Hepatocyte (in vitro differentiated cells): ENCODE measurements around the gene SLMAP. TPM values are rescaled to one million over a fixed set of nuclear protein-coding genes. Genes with fewer than 3 reads are reported as not detected.
A peak's percentile ranks its signal among the peaks of the same experiment; 100 is the strongest.

Source experiments
- DNase-seq: peaks from one replicate; pipeline ENCODE4 v3.0.0-alpha.2; 2016; ENCODE audit warnings: low spot score
- H2AFZ ChIP-seq: fragments of 200-600 bp; sonication (generic); 2 replicates; pipeline ENCODE4 v1.6.0; 2016; ENCODE audit warnings: antibody characterized with exemption, mild to moderate bottlenecking
- H3K27ac ChIP-seq: fragments of 200-600 bp; sonication (generic); 2 replicates; pipeline ENCODE4 v1.5.1; 2016; ENCODE audit warnings: mild to moderate bottlenecking
- H3K27me3 ChIP-seq: fragments of 200-600 bp; sonication (generic); 2 replicates; pipeline ENCODE4 v1.6.1; 2016
- H3K36me3 ChIP-seq: fragments of 200-600 bp; sonication (generic); replicated peaks from 2 replicates; pipeline ENCODE4 v1.5.1; 2016; ENCODE audit warnings: low read depth; ENCODE audit not compliant: insufficient read depth
- H3K4me1 ChIP-seq: fragments of 200-600 bp; sonication (generic); 2 replicates; pipeline ENCODE4 v1.5.1; 2016; ENCODE audit warnings: mild to moderate bottlenecking, moderate library complexity; ENCODE audit not compliant: insufficient read depth
- H3K4me2 ChIP-seq: fragments of 200-600 bp; sonication (generic); 2 replicates; pipeline ENCODE4 v1.6.0; 2016
- H3K4me3 ChIP-seq: fragments of 200-600 bp; sonication (generic); 2 replicates; pipeline ENCODE4 v1.5.1; 2016; ENCODE audit warnings: mild to moderate bottlenecking
- H3K79me2 ChIP-seq: fragments of 200-600 bp; sonication (generic); 2 replicates; pipeline ENCODE4 v1.6.0; 2017; ENCODE audit warnings: mild to moderate bottlenecking
- H3K9me2 ChIP-seq: fragments of 200-600 bp; sonication (generic); replicated peaks from 2 replicates; pipeline ENCODE4 v1.6.0; 2017; ENCODE audit warnings: mild to moderate bottlenecking; ENCODE audit not compliant: insufficient read depth
- H3K9me3 ChIP-seq: fragments of 200-600 bp; sonication (generic); 2 replicates; pipeline ENCODE4 v1.5.1; 2016; ENCODE audit warnings: low read depth, mild to moderate bottlenecking
- H4K20me1 ChIP-seq: fragments of 200-600 bp; sonication (generic); 2 replicates; pipeline ENCODE4 v1.6.0; 2016; ENCODE audit warnings: mild to moderate bottlenecking; ENCODE audit not compliant: insufficient read depth, poor library complexity, severe bottlenecking
- EZH2 ChIP-seq: fragments of 200-600 bp; sonication (generic); IDR thresholded peaks from 2 replicates; pipeline ENCODE4 v1.6.1; 2016; ENCODE audit warnings: antibody characterized with exemption, mild to moderate bottlenecking, borderline replicate concordance
- EZH2phosphoT487 ChIP-seq: fragments of 200-600 bp; sonication (generic); IDR thresholded peaks from one replicate; pipeline ENCODE4 v1.6.1; 2018; ENCODE audit warnings: antibody characterized with exemption, mild to moderate bottlenecking, low read depth, moderate library complexity; ENCODE audit not compliant: unreplicated experiment, severe bottlenecking
- WGBS: methylation state at CpG from one replicate; pipeline ENCODE4 v1.1.6; 2016; ENCODE audit warnings: low lambda C conversion rate; ENCODE audit errors: missing lambda C conversion rate; 5-methylcytosine and 5-hydroxymethylcytosine counted together
- polyA plus RNA-seq: library from polyadenylated mRNA; unstranded; fragments of >200 nt; fragmentation: Nextera tagmentation; extraction: Ambion mirVana; gene quantifications from 2 replicates; pipeline ENCODE4 v1.2.1, GENCODE V29; 2016
- total RNA-seq: library from RNA; depleted of rRNA; stranded (reverse); fragments of >200 nt; gene quantifications from 2 replicates; pipeline ENCODE4 v1.2.3, GENCODE V29; 2014
- TF ChIP-seq, protein P1 (sequence below): fragments of 200-600 bp; sonication (generic); IDR thresholded peaks from 2 replicates; pipeline ENCODE4 v1.5.1; 2016; ENCODE audit warnings: antibody characterized with exemption, mild to moderate bottlenecking; ENCODE audit not compliant: poor library complexity

The SLMAP gene
- total and polyA plus RNA-seq, 2 experiments from 2014 or later: 22.8 to 46.0 TPM

GRCh38 chr3:57949785-57950615, 193.9 kb downstream of the SLMAP start:
- no peak overlapping the region for H3K4me3 ChIP-seq
- H3K27me3 ChIP-seq: no peaks in the 10 kb centered on the region
- no peaks in the 10 kb centered on the region for H4K20me1 ChIP-seq
- H3K9me3 ChIP-seq: no peaks in the 10 kb centered on the region
- DNase-seq: no peak
- 86% methylated on average over 7 of the region's 7 CpGs for WGBS
- no peaks in the 10 kb centered on the region for H3K9me2 ChIP-seq
- TF ChIP-seq, protein P1, sequence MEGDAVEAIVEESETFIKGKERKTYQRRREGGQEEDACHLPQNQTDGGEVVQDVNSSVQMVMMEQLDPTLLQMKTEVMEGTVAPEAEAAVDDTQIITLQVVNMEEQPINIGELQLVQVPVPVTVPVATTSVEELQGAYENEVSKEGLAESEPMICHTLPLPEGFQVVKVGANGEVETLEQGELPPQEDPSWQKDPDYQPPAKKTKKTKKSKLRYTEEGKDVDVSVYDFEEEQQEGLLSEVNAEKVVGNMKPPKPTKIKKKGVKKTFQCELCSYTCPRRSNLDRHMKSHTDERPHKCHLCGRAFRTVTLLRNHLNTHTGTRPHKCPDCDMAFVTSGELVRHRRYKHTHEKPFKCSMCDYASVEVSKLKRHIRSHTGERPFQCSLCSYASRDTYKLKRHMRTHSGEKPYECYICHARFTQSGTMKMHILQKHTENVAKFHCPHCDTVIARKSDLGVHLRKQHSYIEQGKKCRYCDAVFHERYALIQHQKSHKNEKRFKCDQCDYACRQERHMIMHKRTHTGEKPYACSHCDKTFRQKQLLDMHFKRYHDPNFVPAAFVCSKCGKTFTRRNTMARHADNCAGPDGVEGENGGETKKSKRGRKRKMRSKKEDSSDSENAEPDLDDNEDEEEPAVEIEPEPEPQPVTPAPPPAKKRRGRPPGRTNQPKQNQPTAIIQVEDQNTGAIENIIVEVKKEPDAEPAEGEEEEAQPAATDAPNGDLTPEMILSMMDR: no peak
- TF ChIP-seq EZH2: no peak
- TF ChIP-seq EZH2phosphoT487: no peak
- H3K36me3 ChIP-seq: no peaks in the 10 kb centered on the region
- no peak overlapping the region for H2AFZ ChIP-seq
- peaks cover 38% of the 10 kb centered on the region for H3K4me1 ChIP-seq
- peak overlapping the region; percentile 93 for H3K27ac ChIP-seq
- no peak overlapping the region for H3K4me2 ChIP-seq
- H3K79me2 ChIP-seq: no peaks in the 10 kb centered on the region

DNA sequence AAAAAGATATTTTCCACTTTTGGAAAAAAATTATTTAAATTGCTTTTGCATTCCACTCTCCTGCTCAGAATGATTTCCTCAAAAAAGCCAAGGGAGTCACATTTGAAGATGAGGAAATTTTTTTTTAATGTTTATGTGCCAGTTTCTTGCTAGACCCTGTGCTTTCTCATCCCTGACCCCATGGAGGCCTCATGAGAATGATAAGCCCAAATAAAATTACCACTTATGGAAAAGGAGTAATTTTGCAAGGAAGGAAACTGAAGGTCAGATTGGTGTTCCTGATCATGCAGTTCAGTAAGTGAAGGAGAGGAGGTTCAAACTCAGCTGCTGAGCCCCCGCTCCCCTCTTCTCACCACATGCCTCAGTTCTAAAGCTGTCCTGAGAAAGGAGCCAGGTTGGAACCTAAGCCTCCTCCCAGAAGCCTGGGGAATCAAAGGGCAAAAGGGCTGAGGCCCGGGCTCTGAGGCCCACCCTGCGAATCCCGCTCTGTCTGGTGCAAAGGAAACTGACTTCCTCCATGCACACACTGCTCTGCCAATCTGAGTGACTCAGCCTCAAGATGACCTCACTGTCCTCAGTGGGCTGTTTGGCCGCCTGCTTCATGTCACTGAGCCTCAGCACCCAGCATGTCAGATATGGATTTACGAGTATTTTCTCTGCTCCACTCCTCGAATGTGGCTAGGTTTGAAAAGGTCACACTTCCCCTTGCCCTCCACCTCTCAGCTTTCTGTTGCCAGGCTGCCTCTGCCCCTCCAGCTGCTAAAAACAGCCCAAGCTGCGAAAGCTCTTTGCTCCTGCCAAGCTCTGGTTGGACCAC, 195.2 kb downstream of the SLMAP start:
- peak overlapping the region; percentile 93 for H3K27ac ChIP-seq
- no peaks in the 10 kb centered on the region for H3K9me2 ChIP-seq
- H3K27me3 ChIP-seq: no peaks in the 10 kb centered on the region
- no peaks in the 10 kb centered on the region for H3K79me2 ChIP-seq
- H4K20me1 ChIP-seq: no peaks in the 10 kb centered on the region
- DNase-seq: peak; percentile 82
- peak overlapping the region; percentile 18 for H2AFZ ChIP-seq
- TF ChIP-seq, protein P1: no peak
- TF ChIP-seq EZH2 (no peak), EZH2phosphoT487 (no peak)
- H3K4me1 ChIP-seq: peaks cover 37% of the 10 kb centered on the region
- peak overlapping the region; percentile 38 for H3K4me2 ChIP-seq
- H3K36me3 ChIP-seq: no peaks in the 10 kb centered on the region
- no peaks in the 10 kb centered on the region for H3K9me3 ChIP-seq
- H3K4me3 ChIP-seq: no peak overlapping the region
- 29% methylated on average over 8 of the region's 8 CpGs for WGBS

DNA sequence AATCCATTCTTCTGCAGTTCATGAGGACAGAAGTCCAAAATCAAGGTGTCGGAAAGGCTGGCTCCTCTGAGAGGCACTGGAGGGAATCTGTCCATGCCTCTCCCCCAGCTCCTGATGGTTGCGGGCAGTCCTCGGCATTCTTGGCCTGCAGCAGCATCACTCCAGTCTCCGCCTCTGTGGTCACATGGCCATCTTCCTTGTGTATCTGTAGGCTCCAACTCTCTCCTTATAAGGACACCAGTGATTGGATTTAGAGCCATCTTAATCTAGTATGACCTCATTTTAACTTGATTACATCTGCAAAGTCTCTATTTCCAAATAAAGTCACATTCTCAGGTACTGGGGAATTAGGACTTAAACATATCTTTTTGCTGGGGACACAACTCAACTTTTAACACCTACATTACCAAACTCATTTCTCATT, 196.1 kb downstream of the SLMAP start:
- no peaks in the 10 kb centered on the region for H3K79me2 ChIP-seq
- WGBS: 67% methylated on average over 4 of the region's 4 CpGs
- DNase-seq: peak; percentile 79
- H4K20me1 ChIP-seq: no peaks in the 10 kb centered on the region
- H3K27me3 ChIP-seq: no peaks in the 10 kb centered on the region
- H3K4me3 ChIP-seq: no peak overlapping the region
- TF ChIP-seq EZH2 (no peak), EZH2phosphoT487 (no peak)
- TF ChIP-seq, protein P1: no peak
- peak overlapping the region; percentile 93 for H3K27ac ChIP-seq
- peaks cover 30% of the 10 kb centered on the region for H3K4me1 ChIP-seq
- H3K36me3 ChIP-seq: no peaks in the 10 kb centered on the region
- no peaks in the 10 kb centered on the region for H3K9me3 ChIP-seq
- peak overlapping the region; percentile 38 for H3K4me2 ChIP-seq
- H3K9me2 ChIP-seq: no peaks in the 10 kb centered on the region
- no peak overlapping the region for H2AFZ ChIP-seq
